ENCODE data around the gene SYNJ2.

SYNJ2 gene

DNA sequence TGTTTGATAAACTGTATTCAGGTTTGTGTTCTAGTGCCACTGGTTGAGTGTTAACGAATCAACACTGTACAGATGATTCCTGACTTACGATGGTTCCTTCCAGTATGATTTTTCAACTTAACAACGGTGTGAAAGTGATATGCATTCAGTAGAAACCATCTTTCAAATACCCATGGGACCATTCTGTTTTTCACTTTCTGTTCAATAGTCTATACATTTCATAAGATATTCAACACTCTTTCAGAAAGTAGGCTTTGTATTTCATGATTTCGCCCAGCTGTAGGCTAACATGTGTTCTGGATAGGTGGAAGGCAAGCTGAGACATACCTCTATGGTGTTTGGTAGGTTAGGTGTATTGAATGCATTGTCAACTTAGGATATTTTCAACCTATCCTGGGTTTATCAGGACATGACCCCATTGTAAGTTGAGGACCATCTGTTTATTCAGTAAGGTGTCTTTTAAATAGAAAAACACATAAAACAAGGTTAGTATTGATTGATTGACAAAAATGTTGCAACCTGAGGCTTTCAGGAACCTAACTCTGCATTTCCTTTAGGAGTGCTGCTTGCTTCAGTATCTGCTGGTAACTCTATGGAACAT lies 32.3 kb downstream of the SYNJ2 start:
- H3K36me3 ChIP-seq (ENCODE audit: insufficient read depth, insufficient read length, low read length): no peaks in the 10 kb centered on the region
- H3K4me3 ChIP-seq (ENCODE audit: insufficient read length, low read depth): no peak overlapping the region
- H3K9ac ChIP-seq (ENCODE audit: insufficient read length, low read depth): no peak overlapping the region
- H3K27me3 ChIP-seq (ENCODE audit: insufficient read depth, insufficient read length): no peaks in the 10 kb centered on the region
- H3K9me3 ChIP-seq (ENCODE audit: insufficient read depth, low read length): no peaks in the 10 kb centered on the region
- no peak for TF ChIP-seq YY1 (IDR thresholded peaks at IDR 0.05; ENCODE audit: insufficient read depth, insufficient read length)
- no peak for DNase-seq (ENCODE audit: low read depth, low spot score)
- H3K4me1 ChIP-seq (ENCODE audit: insufficient read depth, insufficient read length): peaks cover 2% of the 10 kb centered on the region

DNA sequence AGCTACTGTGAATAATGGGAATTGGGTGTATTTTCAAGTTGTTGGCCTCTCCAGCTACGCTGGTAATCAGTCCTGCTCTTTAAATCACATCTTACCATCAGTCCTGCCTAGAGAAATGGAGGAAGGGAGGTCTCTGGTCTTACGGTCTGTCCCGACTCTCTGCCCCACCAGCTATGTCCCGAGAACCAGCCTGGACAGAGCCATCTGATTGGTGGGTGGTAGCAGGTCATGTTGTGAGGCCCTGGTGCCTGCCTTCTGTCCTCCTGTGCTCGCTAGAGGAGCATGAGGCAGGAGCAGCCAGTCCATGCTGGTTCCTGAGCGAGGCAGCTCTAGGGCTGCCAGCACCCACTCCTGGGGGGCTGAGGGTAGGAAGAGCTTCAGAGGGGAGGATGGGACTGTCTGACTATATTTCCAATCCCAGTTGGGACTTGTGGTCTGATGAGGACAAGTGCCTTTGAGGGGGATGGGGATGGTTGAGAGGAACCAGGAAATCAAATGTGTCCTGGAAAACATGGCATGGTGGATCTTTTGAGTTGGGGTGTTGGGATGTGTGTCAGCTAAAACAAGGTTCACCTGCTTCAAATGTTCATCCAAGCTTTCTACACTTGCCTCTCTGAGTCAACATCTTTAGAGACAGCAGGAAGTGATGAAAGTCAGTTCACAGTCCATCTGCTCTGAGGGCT lies 33.0 kb downstream of the SYNJ2 start:
- TF ChIP-seq YY1 (IDR thresholded peaks at IDR 0.05; ENCODE audit: insufficient read depth, insufficient read length) (no peak), SUZ12 (IDR thresholded peaks at IDR 0.05; ENCODE audit: extremely low read depth, insufficient read depth, insufficient read length) (no peak), ZNF274 (IDR thresholded peaks at IDR 0.05; ENCODE audit: low read depth, low read length) (no peak)
- Histone ChIP-seq H3K9me3 (ENCODE audit: insufficient read depth, low read length) (no peaks in the 10 kb centered on the region), H3K36me3 (ENCODE audit: insufficient read depth, insufficient read length, low read length) (no peaks in the 10 kb centered on the region), H3K4me3 (ENCODE audit: insufficient read length, low read depth) (no peak overlapping the region), H3K9ac (ENCODE audit: insufficient read length, low read depth) (no peak overlapping the region), H3K4me1 (ENCODE audit: insufficient read depth, insufficient read length) (peaks cover 2% of the 10 kb centered on the region), H3K27me3 (ENCODE audit: insufficient read depth, insufficient read length) (no peaks in the 10 kb centered on the region)
- no peak for DNase-seq (ENCODE audit: low read depth, low spot score)

DNA sequence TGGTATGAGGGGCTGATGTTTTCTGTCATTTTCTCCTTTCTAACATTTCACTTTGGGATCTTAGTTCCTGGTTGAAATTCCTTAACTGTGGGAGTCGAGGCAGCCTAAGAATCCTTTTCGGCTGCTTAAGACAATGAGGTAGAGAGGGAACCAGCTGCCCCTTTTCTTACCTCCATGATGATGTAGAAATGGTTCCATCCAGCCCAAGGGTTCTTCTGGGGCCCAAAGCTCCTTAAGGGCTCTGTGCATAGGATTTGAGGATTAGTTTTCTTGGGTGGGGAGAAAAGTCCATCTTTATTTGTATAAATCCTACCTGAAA lies 33.5 kb downstream of the SYNJ2 start:
- Histone ChIP-seq H3K9me3 (ENCODE audit: insufficient read depth, low read length) (no peaks in the 10 kb centered on the region), H3K4me1 (ENCODE audit: insufficient read depth, insufficient read length) (peaks cover 2% of the 10 kb centered on the region), H3K9ac (ENCODE audit: insufficient read length, low read depth) (no peak overlapping the region), H3K27me3 (ENCODE audit: insufficient read depth, insufficient read length) (no peaks in the 10 kb centered on the region), H3K4me3 (ENCODE audit: insufficient read length, low read depth) (no peak overlapping the region), H3K36me3 (ENCODE audit: insufficient read depth, insufficient read length, low read length) (peaks cover 4% of the 10 kb centered on the region)
- no peak for DNase-seq (ENCODE audit: low read depth, low spot score)
- TF ChIP-seq SUZ12 (IDR thresholded peaks at IDR 0.05; ENCODE audit: extremely low read depth, insufficient read depth, insufficient read length): no peak
- no peak for TF ChIP-seq YY1 (IDR thresholded peaks at IDR 0.05; ENCODE audit: insufficient read depth, insufficient read length)
- no peak for TF ChIP-seq ZNF274 (IDR thresholded peaks at IDR 0.05; ENCODE audit: low read depth, low read length)

DNA sequence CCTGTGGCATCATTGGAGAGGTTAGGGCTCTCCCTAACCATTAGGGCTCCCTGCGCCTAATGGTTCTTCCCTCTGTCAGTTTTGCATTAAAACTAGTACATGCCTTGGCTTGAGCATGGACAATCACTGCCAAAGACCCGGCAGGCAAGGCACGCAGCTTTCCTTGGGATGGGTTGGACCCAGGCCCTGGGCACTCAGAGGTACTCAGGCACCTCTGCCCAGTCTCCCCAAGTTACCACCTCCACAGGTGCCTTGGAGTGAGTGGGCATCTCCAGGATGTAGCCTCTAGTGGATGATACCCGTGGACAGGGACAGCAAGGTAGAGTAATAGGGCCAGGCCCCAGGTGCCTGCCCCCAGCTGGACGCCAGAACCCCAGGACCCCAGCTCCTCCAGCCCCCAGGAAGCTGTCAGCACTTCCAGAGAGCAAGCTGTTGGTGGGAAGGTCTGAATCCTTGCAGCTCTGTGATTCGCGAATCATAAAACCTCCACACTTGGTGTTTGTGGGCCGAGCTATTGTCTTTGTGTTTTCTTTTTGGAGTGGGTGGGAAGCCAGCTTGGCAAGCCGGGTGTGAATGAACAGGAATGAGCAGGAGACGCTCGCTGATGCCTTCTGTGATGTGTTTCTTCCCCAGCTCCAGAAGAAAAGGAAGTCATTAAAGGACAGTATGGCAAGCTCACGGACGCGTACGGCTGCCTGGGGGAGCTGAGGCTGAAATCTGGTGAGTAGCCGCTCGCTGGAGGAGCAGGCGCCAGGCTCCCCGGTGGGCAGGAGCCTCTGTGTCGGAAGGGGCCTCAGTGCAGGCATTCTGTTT lies 35.1 kb downstream of the SYNJ2 start:
- Histone ChIP-seq H3K9ac (ENCODE audit: insufficient read length, low read depth) (no peak overlapping the region), H3K4me1 (ENCODE audit: insufficient read depth, insufficient read length) (peaks cover 5% of the 10 kb centered on the region)
- DNase-seq (ENCODE audit: low read depth, low spot score): no peak

DNA sequence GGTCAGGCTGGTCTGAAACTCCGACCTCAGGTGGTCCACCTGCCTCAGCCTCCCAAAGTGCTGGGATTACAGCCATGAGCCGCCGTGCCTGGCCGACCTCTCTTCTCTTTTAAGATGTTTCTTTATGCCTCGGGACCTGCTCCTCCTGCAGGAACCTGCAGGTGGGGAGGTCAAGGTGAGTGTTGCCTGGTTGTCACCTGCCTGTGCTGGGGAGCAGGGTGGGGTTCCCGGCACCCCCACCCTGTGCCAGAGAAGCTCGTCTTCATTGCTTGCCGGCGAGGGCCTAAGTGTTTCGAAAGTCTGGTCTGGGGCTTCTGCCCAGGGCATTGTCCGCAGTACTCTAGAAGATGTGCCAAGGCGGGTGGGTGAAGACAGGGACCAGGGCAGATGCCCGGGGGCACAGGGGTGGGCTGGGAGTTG lies 36.0 kb downstream of the SYNJ2 start:
- TF ChIP-seq YY1 (IDR thresholded peaks at IDR 0.05; ENCODE audit: insufficient read depth, insufficient read length) (no peak), SUZ12 (IDR thresholded peaks at IDR 0.05; ENCODE audit: extremely low read depth, insufficient read depth, insufficient read length) (no peak), ZNF274 (IDR thresholded peaks at IDR 0.05; ENCODE audit: low read depth, low read length) (no peak)
- Histone ChIP-seq H3K27me3 (ENCODE audit: insufficient read depth, insufficient read length) (no peaks in the 10 kb centered on the region), H3K4me1 (ENCODE audit: insufficient read depth, insufficient read length) (peaks cover 5% of the 10 kb centered on the region), H3K9ac (ENCODE audit: insufficient read length, low read depth) (no peak overlapping the region), H3K4me3 (ENCODE audit: insufficient read length, low read depth) (no peak overlapping the region), H3K36me3 (ENCODE audit: insufficient read depth, insufficient read length, low read length) (peaks cover 13% of the 10 kb centered on the region), H3K9me3 (ENCODE audit: insufficient read depth, low read length) (no peaks in the 10 kb centered on the region)
- no peak for DNase-seq (ENCODE audit: low read depth, low spot score)

More for the DNA sequence above, 35.1 kb downstream of the SYNJ2 start:
- TF ChIP-seq YY1 (IDR thresholded peaks at IDR 0.05; ENCODE audit: insufficient read depth, insufficient read length) (no peak), ZNF274 (IDR thresholded peaks at IDR 0.05; ENCODE audit: low read depth, low read length) (no peak), SUZ12 (IDR thresholded peaks at IDR 0.05; ENCODE audit: extremely low read depth, insufficient read depth, insufficient read length) (no peak)
- peaks cover 13% of the 10 kb centered on the region for H3K36me3 ChIP-seq (ENCODE audit: insufficient read depth, insufficient read length, low read length)
- no peak overlapping the region for H3K4me3 ChIP-seq (ENCODE audit: insufficient read length, low read depth)
- H3K9me3 ChIP-seq (ENCODE audit: insufficient read depth, low read length): no peaks in the 10 kb centered on the region
- H3K27me3 ChIP-seq (ENCODE audit: insufficient read depth, insufficient read length): no peaks in the 10 kb centered on the region

DNA sequence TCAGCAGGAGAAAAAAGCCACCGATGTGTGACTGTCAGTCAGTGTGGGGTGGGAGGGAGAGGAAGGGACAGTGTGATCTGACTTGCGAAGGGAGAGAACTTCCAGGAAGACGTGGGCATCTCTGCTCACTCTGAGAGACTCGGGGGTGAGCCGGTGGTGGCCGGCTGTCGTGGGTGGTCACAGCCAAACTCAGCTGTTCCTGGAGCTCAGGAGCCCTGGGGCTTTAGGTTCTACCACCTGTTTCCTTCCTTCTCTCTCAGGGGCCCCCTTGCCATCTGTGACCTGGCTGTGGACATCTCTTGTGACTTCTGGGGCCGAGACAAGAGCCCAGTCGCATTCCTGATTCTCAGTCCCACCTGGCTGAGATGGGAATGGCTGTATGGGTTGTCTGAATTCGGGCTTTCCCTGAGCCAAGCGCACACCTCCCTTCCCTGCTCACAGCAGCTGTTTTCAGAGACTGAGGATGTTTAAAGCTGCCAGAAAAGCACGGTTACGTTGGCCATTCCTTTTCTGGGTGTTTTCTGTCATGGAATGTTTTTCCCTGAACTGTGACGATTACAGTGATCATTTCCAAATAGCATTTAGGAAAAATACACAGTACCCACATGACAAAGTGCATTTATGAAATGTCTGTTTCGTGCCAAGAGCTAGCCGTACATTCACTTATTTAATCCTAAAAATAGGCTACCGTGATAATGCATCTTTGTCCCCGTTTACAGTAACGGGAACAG lies 36.5 kb downstream of the SYNJ2 start:
- no peak for TF ChIP-seq SUZ12 (IDR thresholded peaks at IDR 0.05; ENCODE audit: extremely low read depth, insufficient read depth, insufficient read length)
- no peak for TF ChIP-seq YY1 (IDR thresholded peaks at IDR 0.05; ENCODE audit: insufficient read depth, insufficient read length)
- TF ChIP-seq ZNF274 (IDR thresholded peaks at IDR 0.05; ENCODE audit: low read depth, low read length): no peak
- no peak for DNase-seq (ENCODE audit: low read depth, low spot score)
- Histone ChIP-seq H3K36me3 (ENCODE audit: insufficient read depth, insufficient read length, low read length) (peaks cover 13% of the 10 kb centered on the region), H3K9me3 (ENCODE audit: insufficient read depth, low read length) (no peaks in the 10 kb centered on the region), H3K27me3 (ENCODE audit: insufficient read depth, insufficient read length) (no peaks in the 10 kb centered on the region), H3K9ac (ENCODE audit: insufficient read length, low read depth) (no peak overlapping the region), H3K4me3 (ENCODE audit: insufficient read length, low read depth) (no peak overlapping the region), H3K4me1 (ENCODE audit: insufficient read depth, insufficient read length) (peaks cover 5% of the 10 kb centered on the region)

Data from NT2/D1 (cell line).